Fibroblast of the aortic adventitia (primary cell): ENCODE data around the gene MPPED2. TPM values are rescaled to one million over a fixed set of nuclear protein-coding genes. Genes with fewer than 3 reads are reported as not detected.

Experiments used
- DNase-seq: peaks from one replicate; pipeline ENCODE4 v3.0.0-alpha.2; 2010; ENCODE audit warnings: low read depth
- H3K4me3 ChIP-seq: 2 replicates; pipeline ENCODE4 v1.5.1; 2011; ENCODE audit warnings: low read depth, mild to moderate bottlenecking, control low read depth, low read length, moderate library complexity
- CTCF ChIP-seq: IDR thresholded peaks from 2 replicates; pipeline ENCODE4 v1.5.1; 2011; ENCODE audit warnings: mild to moderate bottlenecking, low read length, control low read depth, inconsistent platforms; ENCODE audit not compliant: insufficient read depth
- total RNA-seq: library from RNA; depleted of rRNA; stranded (reverse); fragments of >200 nt; gene quantifications from 2 replicates; pipeline ENCODE4 v1.2.3, GENCODE V29; 2012; ENCODE audit warnings: low replicate concordance

Gene MPPED2
- total RNA-seq, 1 donor = 0.18 TPM

DNA sequence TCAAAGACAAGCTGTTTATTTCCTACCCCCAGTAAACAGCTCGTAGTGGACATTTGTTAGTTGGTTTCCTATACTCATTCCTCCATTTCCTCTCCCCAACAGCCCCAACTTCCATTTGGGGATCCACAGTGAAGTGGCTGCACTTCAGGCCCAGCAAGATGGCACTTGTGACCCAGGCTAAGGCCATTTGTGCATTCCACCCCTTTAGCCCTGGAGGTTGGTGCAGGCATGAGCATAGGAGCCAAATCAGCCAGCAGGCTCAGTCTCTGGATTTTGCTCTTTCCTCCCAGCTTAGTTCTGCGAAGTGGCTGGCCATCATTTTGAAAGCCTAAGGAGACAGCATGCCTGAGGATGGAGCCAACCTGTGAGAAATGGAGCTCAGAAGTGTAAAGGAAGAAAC, 122.9 kb downstream of the MPPED2 start:
- H3K4me3 ChIP-seq = no peak overlapping the region

DNA sequence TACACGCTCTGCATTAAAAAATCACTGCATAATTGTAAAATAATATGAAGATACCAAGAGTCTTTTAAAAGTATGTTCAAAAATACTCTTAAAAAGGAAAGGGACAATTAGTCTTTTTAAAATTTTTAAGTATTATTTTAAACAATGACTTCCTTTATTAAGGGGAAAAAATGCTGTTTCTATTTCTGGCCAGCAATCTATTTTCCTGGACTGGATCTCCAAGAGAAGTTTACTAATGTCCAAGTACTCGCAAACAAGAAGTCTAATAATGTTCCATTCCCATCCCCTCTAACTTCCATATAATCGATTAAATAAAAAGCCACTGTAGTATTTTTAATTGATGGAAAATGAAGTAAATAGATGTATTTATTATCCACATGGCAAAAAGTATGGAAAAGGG, 123.7 kb downstream of the MPPED2 start:
- TF ChIP-seq CTCF = no peak
- DNase-seq = no peak
- no peak overlapping the region for H3K4me3 ChIP-seq

More for the DNA sequence above, 122.9 kb downstream of the MPPED2 start:
- DNase-seq = no peak
- no peak for TF ChIP-seq CTCF

DNA sequence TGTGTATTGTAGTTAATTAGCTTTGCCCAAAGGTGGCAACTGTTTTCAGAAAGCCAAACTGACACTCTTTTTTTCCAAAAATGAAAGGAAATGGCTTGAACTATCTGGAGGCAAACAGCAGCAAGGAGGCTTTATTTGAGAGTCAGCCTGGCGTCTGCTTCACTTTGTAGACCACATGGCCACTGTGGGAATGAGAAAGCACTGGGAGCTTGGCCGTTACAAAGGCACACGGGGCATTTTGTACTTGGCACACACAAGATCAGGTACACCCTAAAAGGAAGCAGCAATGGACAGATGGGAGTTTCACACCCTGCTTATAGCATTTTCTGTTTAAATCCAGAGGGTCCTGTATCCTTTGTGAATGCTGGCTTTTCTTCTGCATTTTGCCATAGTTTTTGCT, 126.3 kb downstream of the MPPED2 start:
- TF ChIP-seq CTCF = no peak
- DNase-seq = no peak
- H3K4me3 ChIP-seq = no peak overlapping the region

GRCh38 chr11:30459306-30459705, 126.8 kb downstream of the MPPED2 start:
- no peak for DNase-seq
- H3K4me3 ChIP-seq = no peak overlapping the region
- no peak for TF ChIP-seq CTCF

GRCh38 chr11:30458541-30458940, 127.6 kb downstream of the MPPED2 start:
- DNase-seq = no peak
- no peak for TF ChIP-seq CTCF
- no peak overlapping the region for H3K4me3 ChIP-seq

GRCh38 chr11:30457087-30457486, 129.1 kb downstream of the MPPED2 start:
- no peak for DNase-seq
- TF ChIP-seq CTCF = no peak
- no peak overlapping the region for H3K4me3 ChIP-seq

DNA sequence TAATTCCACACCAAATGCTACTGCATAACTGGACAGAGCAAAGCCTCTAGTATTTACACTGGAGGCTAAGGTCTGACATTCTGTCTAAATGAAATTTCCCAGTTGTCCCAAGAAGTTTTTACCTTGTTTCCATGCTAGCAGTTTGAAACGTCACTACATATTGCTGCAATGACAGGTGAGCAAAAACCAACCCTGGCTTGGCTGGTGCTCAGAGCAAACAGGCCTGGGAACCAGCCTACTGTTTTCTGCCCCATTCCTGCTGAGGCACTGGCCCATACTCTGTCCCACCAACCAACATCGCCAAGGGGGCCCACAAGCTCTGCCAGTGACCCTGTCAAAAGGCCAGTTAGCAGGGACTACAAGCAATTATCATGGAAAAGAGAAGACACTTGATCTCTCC, 131.1 kb downstream of the MPPED2 start:
- no peak overlapping the region for H3K4me3 ChIP-seq
- DNase-seq = no peak
- TF ChIP-seq CTCF = no peak
